ENCODE measurements around the gene SLC25A26. TPM values are rescaled to one million over a fixed set of nuclear protein-coding genes. Genes with fewer than 3 reads are reported as not detected.

SLC25A26 gene
- 10 to 100 TPM; 13.3 to 29.1 (median 22.8) TPM for total RNA-seq

GRCh38 chr3:66220602-66221377 is at the start of gene SLC25A26:
Gene SLC25A26 (plus strand): TSS chr3:66221001. CDS start chr3:66221095, 94 bp downstream.
- no peaks in the 10 kb centered on the region for H3K9me3 ChIP-seq
- under 1% methylated on average over 43 of the region's 56 CpGs for WGBS
- TF ChIP-seq CTCF (IDR thresholded peaks at IDR 0.05): no peak
- TF ChIP-seq POLR2AphosphoS5 (IDR thresholded peaks at IDR 0.05): peak in 2 of 3 donors; percentile 62 to 69
- peak in 1 of 2 donors; percentile 47 for TF ChIP-seq POLR2A (IDR thresholded peaks at IDR 0.05)
- TF ChIP-seq EP300 (IDR thresholded peaks at IDR 0.05): no peak
- peak; percentile 96 to 97 for DNase-seq (ENCODE audit: low spot score in 2 of 2)
- peaks cover 20% of the 10 kb centered on the region for H3K4me1 ChIP-seq
- no peaks in the 10 kb centered on the region for H3K27me3 ChIP-seq
- H3K27ac ChIP-seq: peak within 1 kb of the TSS; percentile 81
- peak within 1 kb of the TSS; percentile 73 for H3K4me3 ChIP-seq
- peaks cover 4% of the 10 kb centered on the region for H3K36me3 ChIP-seq

GRCh38 chr3:66172394-66172793 is 48.4 kb upstream of the SLC25A26 start:
- 93% methylated on average over 1 of the region's 1 CpG for WGBS
- H3K9me3 ChIP-seq: no peaks in the 10 kb centered on the region

GRCh38 chr3:66177026-66177425 is 43.8 kb upstream of the SLC25A26 start:
- peak in 1 of 2 donors; percentile 4 for DNase-seq (ENCODE audit: low spot score in 2 of 2)
- no peaks in the 10 kb centered on the region for H3K27me3 ChIP-seq
- 77% methylated on average over 1 of the region's 1 CpG for WGBS
- no peak for TF ChIP-seq EP300 (IDR thresholded peaks at IDR 0.05)
- no peak for TF ChIP-seq POLR2A (IDR thresholded peaks at IDR 0.05)
- no peak for TF ChIP-seq POLR2AphosphoS5 (IDR thresholded peaks at IDR 0.05)
- TF ChIP-seq CTCF (IDR thresholded peaks at IDR 0.05): no peak
- H3K27ac ChIP-seq: no peak overlapping the region
- H3K4me3 ChIP-seq: no peak overlapping the region
- no peaks in the 10 kb centered on the region for H3K36me3 ChIP-seq
- no peaks in the 10 kb centered on the region for H3K9me3 ChIP-seq
- H3K4me1 ChIP-seq: no peaks in the 10 kb centered on the region

More at GRCh38 chr3:66172394-66172793, 48.4 kb upstream of the SLC25A26 start:
- peak in 1 of 2 donors; percentile 7 for DNase-seq (ENCODE audit: low spot score in 2 of 2)
- Histone ChIP-seq H3K4me3 (no peak overlapping the region), H3K36me3 (no peaks in the 10 kb centered on the region), H3K27ac (no peak overlapping the region), H3K4me1 (no peaks in the 10 kb centered on the region), H3K27me3 (no peaks in the 10 kb centered on the region)
- TF ChIP-seq POLR2A (IDR thresholded peaks at IDR 0.05): no peak
- TF ChIP-seq POLR2AphosphoS5 (IDR thresholded peaks at IDR 0.05): no peak
- no peak for TF ChIP-seq EP300 (IDR thresholded peaks at IDR 0.05)

- H3K9me3 ChIP-seq: no peaks in the 10 kb centered on the region
- peak in 1 of 2 donors; percentile 69 for DNase-seq (ENCODE audit: low spot score in 2 of 2)
- no peak for TF ChIP-seq POLR2AphosphoS5 (IDR thresholded peaks at IDR 0.05)
- no peak for TF ChIP-seq POLR2A (IDR thresholded peaks at IDR 0.05)
- TF ChIP-seq CTCF (IDR thresholded peaks at IDR 0.05): no peak
- TF ChIP-seq EP300 (IDR thresholded peaks at IDR 0.05): no peak
- 74% methylated on average over 6 of the region's 6 CpGs for WGBS
- H3K36me3 ChIP-seq: no peaks in the 10 kb centered on the region
- H3K4me3 ChIP-seq: no peak overlapping the region
- no peaks in the 10 kb centered on the region for H3K27me3 ChIP-seq
- H3K4me1 ChIP-seq: no peaks in the 10 kb centered on the region
- H3K27ac ChIP-seq: no peak overlapping the region
Observed at GRCh38 chr3:66178206-66178605, 42.6 kb upstream of the SLC25A26 start.

GRCh38 chr3:66179793-66180192 is 41.0 kb upstream of the SLC25A26 start:
- Histone ChIP-seq H3K4me3 (no peak overlapping the region), H3K36me3 (no peaks in the 10 kb centered on the region), H3K27ac (no peak overlapping the region), H3K9me3 (no peaks in the 10 kb centered on the region), H3K27me3 (no peaks in the 10 kb centered on the region), H3K4me1 (no peaks in the 10 kb centered on the region)
- no peak for DNase-seq (ENCODE audit: low spot score in 2 of 2)
- no peak for TF ChIP-seq POLR2AphosphoS5 (IDR thresholded peaks at IDR 0.05)
- no peak for TF ChIP-seq EP300 (IDR thresholded peaks at IDR 0.05)
- TF ChIP-seq CTCF (IDR thresholded peaks at IDR 0.05): no peak
- no peak for TF ChIP-seq POLR2A (IDR thresholded peaks at IDR 0.05)
- 77% methylated on average over 2 of the region's 2 CpGs for WGBS
